ENCODE data around the gene ELP2.
"Not testable (repeated sequence)": the region's sequence is repeated elsewhere in the genome, so short reads cannot be mapped to it uniquely, and the experiment has no call there.

Gene ELP2

GRCh38 chr18:36194600-36195315 is 65.1 kb downstream of the ELP2 start:
- no peak for FAIRE-seq

- FAIRE-seq: no peak
These were observed 65.9 kb downstream of the ELP2 start for GRCh38 chr18:36195427-36196122.

GRCh38 chr18:36196238-36196995 is 66.7 kb downstream of the ELP2 start:
- no peak for FAIRE-seq

GRCh38 chr18:36197511-36198166 is 67.9 kb downstream of the ELP2 start:
- FAIRE-seq: no peak

GRCh38 chr18:36199691-36200295 is 70.1 kb downstream of the ELP2 start:
- FAIRE-seq: no peak

- no peak for FAIRE-seq
These were observed 70.7 kb downstream of the ELP2 start for GRCh38 chr18:36200354-36200771.

GRCh38 chr18:36201765-36202164 is 72.1 kb downstream of the ELP2 start:
- FAIRE-seq: no peak

- no peak for FAIRE-seq
These were observed 73.7 kb downstream of the ELP2 start for GRCh38 chr18:36203360-36203895.

- no peak for FAIRE-seq
These were observed 75.5 kb downstream of the ELP2 start for GRCh38 chr18:36205166-36205565.

GRCh38 chr18:36207303-36207702 is 77.6 kb downstream of the ELP2 start:
- FAIRE-seq: no peak

- FAIRE-seq: not testable (repeated sequence)
These were observed 78.3 kb downstream of the ELP2 start for GRCh38 chr18:36207969-36208368.

- FAIRE-seq: no peak
These were observed 81.9 kb downstream of the ELP2 start for GRCh38 chr18:36211612-36212065.

- FAIRE-seq: no peak
These were observed 82.8 kb downstream of the ELP2 start for GRCh38 chr18:36212301-36213171.

- FAIRE-seq: no peak
These were observed 85.1 kb downstream of the ELP2 start for GRCh38 chr18:36214811-36215210.

GRCh38 chr18:36215577-36215976 is 85.9 kb downstream of the ELP2 start:
- FAIRE-seq: no peak

GRCh38 chr18:36217348-36217747 is 87.6 kb downstream of the ELP2 start:
- no peak for FAIRE-seq

- no peak for FAIRE-seq
These were observed 99.5 kb downstream of the ELP2 start for GRCh38 chr18:36229188-36229587.
